Sigmoid colon (tissue), 7 donors: Measurements from ENCODE around the gene RNF223. TPM values are rescaled to one million over a fixed set of nuclear protein-coding genes. Genes with fewer than 3 reads are reported as not detected.

Source experiments
- DNase-seq: peaks from one replicate; pipeline ENCODE4 v3.0.0-alpha.2; 2019
- H3K27ac ChIP-seq, 4 donors: fragments of 200-600 bp; sonication (generic); one replicate each; pipeline ENCODE4 v1.5.1; 2016 to 2019; ENCODE audit warnings: mild to moderate bottlenecking in 1 of 4
- H3K27me3 ChIP-seq, 3 donors: fragments of 200-600 bp; sonication (generic); one replicate each; pipeline ENCODE4 v1.5.1; 2019; ENCODE audit warnings: mild to moderate bottlenecking in 1 of 3
- H3K36me3 ChIP-seq, 4 donors: fragments of 200-600 bp; sonication (generic); one replicate each; pipeline ENCODE4 v1.5.1; 2016 to 2019
- H3K4me1 ChIP-seq, 4 donors: fragments of 200-600 bp; sonication (generic); one replicate each; pipeline ENCODE4 v1.5.1; 2017 to 2019
- H3K4me3 ChIP-seq, 4 donors: fragments of 200-600 bp; sonication (generic); one replicate each; pipeline ENCODE4 v1.5.1; 2017 to 2019; ENCODE audit warnings: mild to moderate bottlenecking in 2 of 4, moderate library complexity in 1 of 4
- H3K9me3 ChIP-seq, 4 donors: fragments of 200-600 bp in 3 of 4; sonication (generic) in 3 of 4; one replicate each; pipeline versions ENCODE4 v1.5.1 to v1.6.1; 2013 to 2019
- CTCF ChIP-seq, 4 experiments: fragments of 450-650 bp in 3 of 4; fragments of 200-600 bp in 1 of 4; IDR thresholded peaks; one replicate each; pipeline ENCODE4 v1.5.1; 2016 to 2019; ENCODE audit warnings: antibody characterized with exemption in 4 of 4, mild to moderate bottlenecking in 3 of 4, moderate library complexity in 2 of 4
- EP300 ChIP-seq, 4 donors: sonication (generic); formaldehyde crosslinking; IDR thresholded peaks; one replicate each; pipeline ENCODE4 v1.6.1; 2017; ENCODE audit warnings: antibody characterized with exemption in 4 of 4
- POLR2A ChIP-seq, 2 donors: fragments of 450-650 bp; IDR thresholded peaks; one replicate each; pipeline ENCODE4 v1.6.1; 2016; ENCODE audit warnings: antibody characterized with exemption in 2 of 2, mild to moderate bottlenecking in 2 of 2, moderate library complexity in 2 of 2
- POLR2AphosphoS5 ChIP-seq, 4 donors: sonication (generic); formaldehyde crosslinking; IDR thresholded peaks; one replicate each; pipeline ENCODE4 v1.6.1; 2017; ENCODE audit warnings: antibody characterized with exemption in 4 of 4
- WGBS, 2 donors: extraction: QIAGEN DNeasy Blood & Tissue Kit; methylation state at CpG; one replicate each; pipeline ENCODE4 v1.1.7; 2013; 5-methylcytosine and 5-hydroxymethylcytosine counted together
- intact Hi-C: fragments of 100-400 bp; cut with DNase I; formaldehyde crosslinking; loops from one replicate; pipeline ENCODE4 v1.15.1; 2023
- polyA plus RNA-seq, 3 donors: library from polyadenylated mRNA; stranded (reverse); fragments of 200-250 nt; gene quantifications; one replicate each; pipeline ENCODE4 v1.2.3, GENCODE V29; 2013
- total RNA-seq, 4 donors: library from RNA; depleted of rRNA; stranded (reverse); fragments of >200 nt; gene quantifications; one replicate each; pipeline ENCODE4 v1.1.0, GENCODE V29; 2016
- donor health status: healthy with polysubstance abuse.
- donor health status: Bipolar disorder and iron deficiency.
- donor health status: healthy.

The RNF223 gene
- total and polyA plus RNA-seq, 7 donors: 0.60 to 3.7 (median 1.9) TPM; not detected in 4

- DNase-seq: no peak
- WGBS, 2 donors: 94 to 95% methylated on average over 18 of the region's 18 CpGs
- Histone ChIP-seq H3K27ac (no peak overlapping the region), H3K27me3 (peaks cover 13 to 26% (median 23%) of the 10 kb centered on the region in 3 donors), H3K9me3 (no peaks in the 10 kb centered on the region), H3K4me1 (peaks cover 0 to 11% (median 8%) of the 10 kb centered on the region in 4 donors), H3K4me3 (no peak overlapping the region), H3K36me3 (peaks cover 0 to 34% (median 0%) of the 10 kb centered on the region in 4 donors)
- no peak for TF ChIP-seq EP300 (IDR thresholded peaks at IDR 0.05)
- TF ChIP-seq POLR2AphosphoS5 (IDR thresholded peaks at IDR 0.05): no peak
- no peak for TF ChIP-seq CTCF (IDR thresholded peaks at IDR 0.05)
- TF ChIP-seq POLR2A (IDR thresholded peaks at IDR 0.05): no peak
- intact Hi-C loops: no loop called here
Observed at GRCh38 chr1:1054099-1054700, 19.9 kb downstream of the RNF223 start.

GRCh38 chr1:1053682-1054081 is 20.4 kb downstream of the RNF223 start:
- Histone ChIP-seq H3K4me3 (no peak overlapping the region), H3K27ac (no peak overlapping the region), H3K27me3 (peaks cover 10 to 21% (median 18%) of the 10 kb centered on the region in 3 donors), H3K4me1 (peaks cover 0 to 5% (median 3%) of the 10 kb centered on the region in 4 donors), H3K9me3 (no peaks in the 10 kb centered on the region), H3K36me3 (peaks cover 0 to 34% (median 0%) of the 10 kb centered on the region in 4 donors)
- no peak for DNase-seq
- intact Hi-C loops: no loop called here
- no peak for TF ChIP-seq POLR2AphosphoS5 (IDR thresholded peaks at IDR 0.05)
- no peak for TF ChIP-seq CTCF (IDR thresholded peaks at IDR 0.05)
- TF ChIP-seq POLR2A (IDR thresholded peaks at IDR 0.05): no peak
- TF ChIP-seq EP300 (IDR thresholded peaks at IDR 0.05): no peak
- 95 to 96% methylated on average over 18 of the region's 18 CpGs for WGBS, 2 donors

- DNase-seq: no peak
- intact Hi-C loops: no loop called here
- Histone ChIP-seq H3K4me1 (no peaks in the 10 kb centered on the region), H3K27me3 (peaks cover 5 to 14% (median 11%) of the 10 kb centered on the region in 3 donors), H3K36me3 (peaks cover 0 to 34% (median 0%) of the 10 kb centered on the region in 4 donors), H3K27ac (no peak overlapping the region), H3K4me3 (no peak overlapping the region), H3K9me3 (no peaks in the 10 kb centered on the region)
- no peak for TF ChIP-seq POLR2A (IDR thresholded peaks at IDR 0.05)
- no peak for TF ChIP-seq POLR2AphosphoS5 (IDR thresholded peaks at IDR 0.05)
- TF ChIP-seq EP300 (IDR thresholded peaks at IDR 0.05): no peak
- TF ChIP-seq CTCF (IDR thresholded peaks at IDR 0.05): no peak
- 94% methylated on average over 15 of the region's 15 CpGs for WGBS, 2 donors
Observed at GRCh38 chr1:1053022-1053421, 21.1 kb downstream of the RNF223 start.

GRCh38 chr1:1052003-1052840 is 21.9 kb downstream of the RNF223 start:
- WGBS, 2 donors: 94 to 95% methylated on average over 29 of the region's 29 CpGs
- intact Hi-C loops: no loop called here
- no peak overlapping the region for H3K4me3 ChIP-seq
- no peaks in the 10 kb centered on the region for H3K4me1 ChIP-seq
- peaks cover 0 to 6% (median 4%) of the 10 kb centered on the region in 3 donors for H3K27me3 ChIP-seq
- no peaks in the 10 kb centered on the region for H3K9me3 ChIP-seq
- H3K36me3 ChIP-seq: peaks cover 0 to 40% (median 3%) of the 10 kb centered on the region in 4 donors
- TF ChIP-seq CTCF (IDR thresholded peaks at IDR 0.05) (no peak), POLR2AphosphoS5 (IDR thresholded peaks at IDR 0.05) (no peak), POLR2A (IDR thresholded peaks at IDR 0.05) (no peak), EP300 (IDR thresholded peaks at IDR 0.05) (no peak)
- H3K27ac ChIP-seq: no peak overlapping the region
- no peak for DNase-seq
